ENCODE measurements around the gene PRPF19. TPM values are rescaled to one million over a fixed set of nuclear protein-coding genes. Genes with fewer than 3 reads are reported as not detected.

PRPF19 gene
- polyA plus RNA-seq, 2 of the 4 experiments (the other 2 are of a cell fraction): 41.1 to 177 TPM

GRCh38 chr11:60934790-60935605, 28.6 kb upstream of the PRPF19 start:
- H3K9me3 ChIP-seq: no peaks in the 10 kb centered on the region
- ATAC-seq (no peak), DNase-seq (ENCODE audit: low read depth in 1 of 2, low spot score in 1 of 2) (no peak), FAIRE-seq (no peak)
- TF ChIP-seq FOSL2 (IDR thresholded peaks at IDR 0.05): no peak
- TF ChIP-seq FOSL2 (CRISPR knock-in tag; IDR thresholded peaks at IDR 0.05): no peak
- no peak for TF ChIP-seq NFE2L2 (conservative IDR thresholded peaks at IDR 0.05; ENCODE audit: low read length)
- TF ChIP-seq EHF (CRISPR knock-in tag; IDR thresholded peaks at IDR 0.05): no peak
- no peak for TF ChIP-seq CEBPB (IDR thresholded peaks at IDR 0.05)
- no peak for TF ChIP-seq MAX (IDR thresholded peaks at IDR 0.05)
- no peak for TF ChIP-seq CTCF (IDR thresholded peaks at IDR 0.05)
- TF ChIP-seq KDM1A (IDR thresholded peaks at IDR 0.05; ENCODE audit: low read depth): no peak
- TF ChIP-seq BCL3 (IDR thresholded peaks at IDR 0.05): no peak
- TF ChIP-seq EHMT2 (IDR thresholded peaks at IDR 0.05; ENCODE audit: low read depth): no peak
- TF ChIP-seq FOXS1 (CRISPR knock-in tag; IDR thresholded peaks at IDR 0.05): no peak
- TF ChIP-seq HDAC2 (IDR thresholded peaks at IDR 0.05): no peak
- TF ChIP-seq TP53 (CRISPR knock-in tag; IDR thresholded peaks at IDR 0.05): no peak
- ChIA-PET POLR2A (no interaction called here), CTCF (interaction anchor here (0.8 to 2.0 kb wide), 5 partner anchors 17 to 103 kb away, joined by 3 to 6 read pairs (median 6); no protein-coding TSS in a partner anchor)
- H3K4me1 ChIP-seq: no peaks in the 10 kb centered on the region
- no peak overlapping the region for H3K4me2 ChIP-seq
- 84% methylated on average over 21 of the region's 21 CpGs for WGBS (ENCODE audit: missing lambda C conversion rate)
- no peak overlapping the region for H3K4me3 ChIP-seq
- H3K27ac ChIP-seq: no peak overlapping the region

GRCh38 chr11:60934124-60934789, 27.9 kb upstream of the PRPF19 start:
- CTCF ChIA-PET: interaction anchor here (0.7 to 2.0 kb wide), 6 partner anchors 7 to 36 kb away, joined by 3 to 6 read pairs (median 6); no protein-coding TSS in a partner anchor
- Histone ChIP-seq H3K27ac (no peak overlapping the region), H3K4me1 (no peaks in the 10 kb centered on the region), H3K9me3 (no peaks in the 10 kb centered on the region), H3K4me3 (no peak overlapping the region), H3K4me2 (no peak overlapping the region)
- no peak for FAIRE-seq
- no peak for ATAC-seq
- TF ChIP-seq RCOR1 (IDR thresholded peaks at IDR 0.05; ENCODE audit: low read depth, low read length): no peak
- no peak for TF ChIP-seq TP53 (CRISPR knock-in tag; IDR thresholded peaks at IDR 0.05)
- no peak for TF ChIP-seq NFE2L2 (conservative IDR thresholded peaks at IDR 0.05; ENCODE audit: low read length)
- no peak for TF ChIP-seq BCL3 (IDR thresholded peaks at IDR 0.05)
- TF ChIP-seq SMC3 (IDR thresholded peaks at IDR 0.05): no peak
- no peak for TF ChIP-seq USF2 (IDR thresholded peaks at IDR 0.05)
- no peak for TF ChIP-seq POLR2A (IDR thresholded peaks at IDR 0.05; ENCODE audit: low read length)
- TF ChIP-seq FOSL2 (IDR thresholded peaks at IDR 0.05): no peak
- no peak for TF ChIP-seq FOSL2 (CRISPR knock-in tag; IDR thresholded peaks at IDR 0.05)
- no peak for TF ChIP-seq KDM1A (IDR thresholded peaks at IDR 0.05; ENCODE audit: low read depth)
- no peak for TF ChIP-seq MYC (IDR thresholded peaks at IDR 0.05; ENCODE audit: borderline replicate concordance, low read length)
- no peak for TF ChIP-seq E2F6 (IDR thresholded peaks at IDR 0.05; ENCODE audit: borderline replicate concordance, low read depth)
- no peak for TF ChIP-seq EHF (CRISPR knock-in tag; IDR thresholded peaks at IDR 0.05)
- POLR2A ChIA-PET: no interaction called here
- 90% methylated on average over 49 of the region's 57 CpGs for whole genome bisulfite sequencing (ENCODE audit: missing lambda C conversion rate)
- DNase-seq (ENCODE audit: low read depth in 1 of 2, low spot score in 1 of 2): no peak

Data from A549 (cell line).